ENCODE data around the gene CHPF.

The CHPF gene

GRCh38 chr2:219551441-219552381 lies 8.1 kb upstream of the CHPF start:
- no peak for DNase-seq (ENCODE audit: low read depth)

GRCh38 chr2:219549619-219550018 lies 6.0 kb upstream of the CHPF start:
- DNase-seq (ENCODE audit: low read depth): no peak

- DNase-seq (ENCODE audit: low read depth): no peak
These were observed 5.4 kb upstream of the CHPF start for GRCh38 chr2:219548990-219549389.

- no peak for DNase-seq (ENCODE audit: low read depth)
These were observed 4.0 kb upstream of the CHPF start for GRCh38 chr2:219547621-219548020.

GRCh38 chr2:219545943-219546352 lies 2.3 kb upstream of the CHPF start:
- DNase-seq (ENCODE audit: low read depth): no peak

GRCh38 chr2:219545295-219545942 lies 1.8 kb upstream of the CHPF start:
- DNase-seq (ENCODE audit: low read depth): no peak

GRCh38 chr2:219544567-219544966 lies 958 bp upstream of the CHPF start:
- DNase-seq (ENCODE audit: low read depth): no peak

GRCh38 chr2:219542931-219543595 lies 546 bp downstream of the CHPF start:
- DNase-seq (ENCODE audit: low read depth): no peak

- DNase-seq (ENCODE audit: low read depth): peak; percentile 80
These were observed 1.9 kb downstream of the CHPF start for GRCh38 chr2:219541611-219542180.

- DNase-seq (ENCODE audit: low read depth): no peak
These were observed 2.7 kb downstream of the CHPF start for GRCh38 chr2:219540784-219541504.

GRCh38 chr2:219539926-219540678 lies 3.5 kb downstream of the CHPF start:
- DNase-seq (ENCODE audit: low read depth): no peak

- DNase-seq (ENCODE audit: low read depth): no peak
These were observed 4.4 kb downstream of the CHPF start for GRCh38 chr2:219538956-219539788.

- no peak for DNase-seq (ENCODE audit: low read depth)
These were observed 5.1 kb downstream of the CHPF start for GRCh38 chr2:219538504-219538951.

GRCh38 chr2:219537657-219538488 lies 5.7 kb downstream of the CHPF start:
- DNase-seq (ENCODE audit: low read depth): no peak

- no peak for DNase-seq (ENCODE audit: low read depth)
These were observed 6.6 kb downstream of the CHPF start for GRCh38 chr2:219536967-219537366.

- no peak for DNase-seq (ENCODE audit: low read depth)
These were observed 7.2 kb downstream of the CHPF start for GRCh38 chr2:219536425-219536824.

GRCh38 chr2:219533930-219534661 lies 9.5 kb downstream of the CHPF start:
- no peak for DNase-seq (ENCODE audit: low read depth)

- no peak for DNase-seq (ENCODE audit: low read depth)
These were observed 11.3 kb downstream of the CHPF start for GRCh38 chr2:219532378-219532649.

All from activated T-cell treated with anti-CD3 and anti-CD28 coated beads for 1 hour (primary cell).